Testis (tissue), 2 donors: ENCODE results near the gene CC2D2A.

Experiments used
- POLR2A ChIP-seq: fragments of 450-650 bp; IDR thresholded peaks from one replicate; pipeline ENCODE4 v1.6.1; 2017; ENCODE audit warnings: antibody characterized with exemption, mild to moderate bottlenecking, moderate library complexity
- TF ChIP-seq, protein P1 (sequence below), 3 experiments: fragments of 450-650 bp in 2 of 3; fragments of 200-600 bp in 1 of 3; sonication (generic) in 1 of 3; IDR thresholded peaks; one replicate each; pipeline ENCODE4 v1.5.1; 2016 to 2019; ENCODE audit warnings: antibody characterized with exemption in 3 of 3, mild to moderate bottlenecking in 2 of 3, moderate library complexity in 1 of 3

DNA sequence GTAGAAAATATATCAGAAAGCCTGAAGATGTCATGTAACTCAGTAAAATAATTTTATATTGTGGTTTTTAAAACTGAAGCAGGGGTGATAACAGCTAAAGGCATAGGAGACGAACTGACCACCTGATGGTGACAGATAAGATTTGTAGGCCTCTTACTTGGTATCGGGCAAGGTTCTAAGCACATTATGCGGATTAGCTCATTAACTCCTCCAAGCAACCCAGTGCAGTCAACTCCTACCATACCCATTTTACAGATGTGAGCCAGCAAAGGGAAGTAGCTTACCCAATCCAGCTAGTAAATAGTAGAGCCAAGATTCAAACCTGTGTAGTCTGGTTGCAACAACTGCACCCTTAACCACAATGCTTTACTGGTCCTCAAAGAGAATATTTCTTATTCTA lies 62.1 kb downstream of the CC2D2A start:
- TF ChIP-seq, protein P1, sequence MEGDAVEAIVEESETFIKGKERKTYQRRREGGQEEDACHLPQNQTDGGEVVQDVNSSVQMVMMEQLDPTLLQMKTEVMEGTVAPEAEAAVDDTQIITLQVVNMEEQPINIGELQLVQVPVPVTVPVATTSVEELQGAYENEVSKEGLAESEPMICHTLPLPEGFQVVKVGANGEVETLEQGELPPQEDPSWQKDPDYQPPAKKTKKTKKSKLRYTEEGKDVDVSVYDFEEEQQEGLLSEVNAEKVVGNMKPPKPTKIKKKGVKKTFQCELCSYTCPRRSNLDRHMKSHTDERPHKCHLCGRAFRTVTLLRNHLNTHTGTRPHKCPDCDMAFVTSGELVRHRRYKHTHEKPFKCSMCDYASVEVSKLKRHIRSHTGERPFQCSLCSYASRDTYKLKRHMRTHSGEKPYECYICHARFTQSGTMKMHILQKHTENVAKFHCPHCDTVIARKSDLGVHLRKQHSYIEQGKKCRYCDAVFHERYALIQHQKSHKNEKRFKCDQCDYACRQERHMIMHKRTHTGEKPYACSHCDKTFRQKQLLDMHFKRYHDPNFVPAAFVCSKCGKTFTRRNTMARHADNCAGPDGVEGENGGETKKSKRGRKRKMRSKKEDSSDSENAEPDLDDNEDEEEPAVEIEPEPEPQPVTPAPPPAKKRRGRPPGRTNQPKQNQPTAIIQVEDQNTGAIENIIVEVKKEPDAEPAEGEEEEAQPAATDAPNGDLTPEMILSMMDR (IDR thresholded peaks at IDR 0.05), result no peak
- no peak for TF ChIP-seq POLR2A
